ENCODE measurements around the gene SGSH.

The SGSH gene

GRCh38 chr17:80210348-80211108, 9.6 kb downstream of the SGSH start:
- H3K4me2 ChIP-seq (ENCODE audit: low read depth, low read length, poor library complexity, severe bottlenecking) = no peak overlapping the region
- H2AFZ ChIP-seq (ENCODE audit: low read length) = no peak overlapping the region
- no peaks in the 10 kb centered on the region for H4K20me1 ChIP-seq (ENCODE audit: insufficient read depth, low read length, poor library complexity, severe bottlenecking)
- H3K9me2 ChIP-seq (replicated peaks; ENCODE audit: low read depth, low read length) = no peaks in the 10 kb centered on the region
- no peak overlapping the region for H3K4me3 ChIP-seq (ENCODE audit: low read length, poor library complexity, severe bottlenecking)
- TF ChIP-seq EZH2phosphoT487 (IDR thresholded peaks at IDR 0.05; ENCODE audit: borderline replicate concordance) (no peak), CTCF (conservative IDR thresholded peaks at IDR 0.05; ENCODE audit: low read length) (no peak)
- no peaks in the 10 kb centered on the region for H3K79me2 ChIP-seq (ENCODE audit: insufficient read depth, low read length)
- H3K27me3 ChIP-seq (ENCODE audit: insufficient read depth, low read length, poor library complexity, severe bottlenecking) = no peaks in the 10 kb centered on the region
- no peaks in the 10 kb centered on the region for H3F3A ChIP-seq (ENCODE audit: low read depth)
- no peak overlapping the region for H3K9ac ChIP-seq (ENCODE audit: low read depth, low read length, poor library complexity, severe bottlenecking)
- H3K36me3 ChIP-seq (ENCODE audit: insufficient read depth, low read length) = no peaks in the 10 kb centered on the region
- no peaks in the 10 kb centered on the region for H3K4me1 ChIP-seq (ENCODE audit: insufficient read depth, low read length, poor library complexity, severe bottlenecking)
- H3K9me3 ChIP-seq (ENCODE audit: insufficient read depth, low read depth, low read length) = no peaks in the 10 kb centered on the region

GRCh38 chr17:80209765-80210164, 10.4 kb downstream of the SGSH start:
- Histone ChIP-seq H3K36me3 (ENCODE audit: insufficient read depth, low read length) (no peaks in the 10 kb centered on the region), H3F3A (ENCODE audit: low read depth) (no peaks in the 10 kb centered on the region), H3K4me3 (ENCODE audit: low read length, poor library complexity, severe bottlenecking) (no peak overlapping the region), H3K9me3 (ENCODE audit: insufficient read depth, low read depth, low read length) (no peaks in the 10 kb centered on the region), H4K20me1 (ENCODE audit: insufficient read depth, low read length, poor library complexity, severe bottlenecking) (no peaks in the 10 kb centered on the region), H3K27me3 (ENCODE audit: insufficient read depth, low read length, poor library complexity, severe bottlenecking) (no peaks in the 10 kb centered on the region), H3K4me2 (ENCODE audit: low read depth, low read length, poor library complexity, severe bottlenecking) (no peak overlapping the region), H3K9ac (ENCODE audit: low read depth, low read length, poor library complexity, severe bottlenecking) (no peak overlapping the region), H3K79me2 (ENCODE audit: insufficient read depth, low read length) (no peaks in the 10 kb centered on the region), H2AFZ (ENCODE audit: low read length) (no peak overlapping the region), H3K9me2 (replicated peaks; ENCODE audit: low read depth, low read length) (no peaks in the 10 kb centered on the region), H3K4me1 (ENCODE audit: insufficient read depth, low read length, poor library complexity, severe bottlenecking) (no peaks in the 10 kb centered on the region)
- TF ChIP-seq CTCF (conservative IDR thresholded peaks at IDR 0.05; ENCODE audit: low read length) (no peak), EZH2phosphoT487 (IDR thresholded peaks at IDR 0.05; ENCODE audit: borderline replicate concordance) (no peak)

- no peak overlapping the region for H3K9ac ChIP-seq (ENCODE audit: low read depth, low read length, poor library complexity, severe bottlenecking)
- TF ChIP-seq EZH2phosphoT487 (IDR thresholded peaks at IDR 0.05; ENCODE audit: borderline replicate concordance) = no peak
- TF ChIP-seq CTCF (conservative IDR thresholded peaks at IDR 0.05; ENCODE audit: low read length) = no peak
- no peak overlapping the region for H3K4me2 ChIP-seq (ENCODE audit: low read depth, low read length, poor library complexity, severe bottlenecking)
These were observed 12.1 kb downstream of the SGSH start for GRCh38 chr17:80208050-80208449.

More at GRCh38 chr17:80208050-80208449, 12.1 kb downstream of the SGSH start:
- H3F3A ChIP-seq (ENCODE audit: low read depth) = no peaks in the 10 kb centered on the region
- no peaks in the 10 kb centered on the region for H3K79me2 ChIP-seq (ENCODE audit: insufficient read depth, low read length)
- no peaks in the 10 kb centered on the region for H3K27me3 ChIP-seq (ENCODE audit: insufficient read depth, low read length, poor library complexity, severe bottlenecking)
- H3K9me2 ChIP-seq (replicated peaks; ENCODE audit: low read depth, low read length) = no peaks in the 10 kb centered on the region
- H3K4me3 ChIP-seq (ENCODE audit: low read length, poor library complexity, severe bottlenecking) = no peak overlapping the region
- H4K20me1 ChIP-seq (ENCODE audit: insufficient read depth, low read length, poor library complexity, severe bottlenecking) = no peaks in the 10 kb centered on the region
- no peak overlapping the region for H2AFZ ChIP-seq (ENCODE audit: low read length)
- no peaks in the 10 kb centered on the region for H3K9me3 ChIP-seq (ENCODE audit: insufficient read depth, low read depth, low read length)
- no peaks in the 10 kb centered on the region for H3K36me3 ChIP-seq (ENCODE audit: insufficient read depth, low read length)
- H3K4me1 ChIP-seq (ENCODE audit: insufficient read depth, low read length, poor library complexity, severe bottlenecking) = no peaks in the 10 kb centered on the region
